Effector memory CD4-positive, alpha-beta T cell (primary cell): ENCODE data around the gene NLRC3.

ENCODE experiments used
- DNase-seq, 3 donors: peaks; one replicate each; pipeline ENCODE4 v3.0.0-alpha.2; 2020
- H3K27ac ChIP-seq: 2 replicates; pipeline ENCODE4 v1.7.0; 2013; ENCODE audit warnings: mild to moderate bottlenecking, low read length, moderate library complexity; ENCODE audit not compliant: insufficient read depth, poor library complexity, severe bottlenecking
- H3K27me3 ChIP-seq: replicated peaks from 2 replicates; pipeline ENCODE4 v1.7.0; 2013; ENCODE audit warnings: mild to moderate bottlenecking, low read length; ENCODE audit not compliant: insufficient read depth, control insufficient read depth, poor library complexity, severe bottlenecking
- H3K36me3 ChIP-seq: 2 replicates; pipeline ENCODE4 v1.7.0; 2013; ENCODE audit warnings: mild to moderate bottlenecking, low read length, moderate library complexity; ENCODE audit not compliant: control insufficient read depth, insufficient read depth
- H3K4me1 ChIP-seq: 2 replicates; pipeline ENCODE4 v1.7.0; 2013; ENCODE audit warnings: low read length, mild to moderate bottlenecking; ENCODE audit not compliant: control insufficient read depth, insufficient read depth, poor library complexity, severe bottlenecking
- H3K4me3 ChIP-seq: 2 replicates; pipeline ENCODE4 v1.7.0; 2013; ENCODE audit warnings: low read length, low read depth, mild to moderate bottlenecking; ENCODE audit not compliant: insufficient read depth, poor library complexity, severe bottlenecking
- H3K9me3 ChIP-seq: 2 replicates; pipeline ENCODE4 v1.7.0; 2013; ENCODE audit warnings: mild to moderate bottlenecking, low read length, moderate library complexity; ENCODE audit not compliant: control insufficient read depth

NLRC3 gene

GRCh38 chr16:3492356-3492755, 84.8 kb downstream of the NLRC3 start:
- no peak overlapping the region for H3K4me3 ChIP-seq
- no peaks in the 10 kb centered on the region for H3K9me3 ChIP-seq
- H3K36me3 ChIP-seq, result no peaks in the 10 kb centered on the region
- DNase-seq, result no peak
- H3K27me3 ChIP-seq, result no peaks in the 10 kb centered on the region
- no peaks in the 10 kb centered on the region for H3K4me1 ChIP-seq
- H3K27ac ChIP-seq, result no peak overlapping the region

GRCh38 chr16:3490911-3491629, 86.1 kb downstream of the NLRC3 start:
- DNase-seq, result no peak
- Histone ChIP-seq H3K36me3 (peaks cover 4% of the 10 kb centered on the region), H3K9me3 (no peaks in the 10 kb centered on the region), H3K27me3 (no peaks in the 10 kb centered on the region), H3K4me1 (no peaks in the 10 kb centered on the region), H3K27ac (no peak overlapping the region), H3K4me3 (no peak overlapping the region)
